ENCODE measurements around the gene SYT15B.
"Not testable (repeated sequence)": the region's sequence is repeated elsewhere in the genome, so short reads cannot be mapped to it uniquely, and the experiment has no call there.

- not testable (repeated sequence) for TF ChIP-seq CTCF (IDR thresholded peaks at IDR 0.05 in 4 of 5, conservative IDR thresholded peaks at IDR 0.05 in 1 of 5); POLR2A (IDR thresholded peaks at IDR 0.05)
Measured at GRCh38 chr10:47753871-47754270, 9.5 kb downstream of the SYT15B start.
